NCI-H2081 (cell line): ENCODE measurements around the gene PFKM.

Experiments used
- DNase-seq, 2 experiments: peaks; one replicate each; lab custom pipeline; 2025; lab: John Stamatoyannopoulos, UW

Gene PFKM

GRCh38 chr12:48157018-48157888, 38.1 kb downstream of the PFKM start, which contains the start of gene ASB8:
Gene ASB8 (minus strand): TSS chr12:48157515. CDS start chr12:48153496, 4,019 bp downstream.
- peak; percentile 98 to 99 for DNase-seq

DNA sequence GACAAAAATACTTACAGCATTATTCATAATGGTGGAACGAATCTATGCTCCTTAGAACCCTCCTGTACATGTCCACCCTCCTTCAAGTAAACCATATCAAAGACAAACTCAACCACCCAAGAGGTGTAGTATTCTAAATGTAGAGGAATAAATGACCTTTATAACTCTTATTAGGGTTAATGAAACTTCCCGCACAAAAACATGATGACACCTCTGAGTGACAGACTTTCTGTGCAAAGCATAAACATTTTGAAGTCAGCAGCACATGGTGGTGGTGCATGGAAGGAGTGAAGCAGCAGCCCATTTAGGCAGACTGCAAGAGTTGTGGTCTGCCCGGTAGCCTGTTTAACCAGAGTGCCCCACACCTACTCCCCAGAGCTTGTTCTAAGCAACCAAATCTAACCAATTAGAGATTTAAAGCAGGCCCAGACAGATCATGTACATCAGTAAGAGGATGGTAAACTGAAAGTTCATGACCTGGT, 38.8 kb downstream of the PFKM start:
- no peak for DNase-seq

DNA sequence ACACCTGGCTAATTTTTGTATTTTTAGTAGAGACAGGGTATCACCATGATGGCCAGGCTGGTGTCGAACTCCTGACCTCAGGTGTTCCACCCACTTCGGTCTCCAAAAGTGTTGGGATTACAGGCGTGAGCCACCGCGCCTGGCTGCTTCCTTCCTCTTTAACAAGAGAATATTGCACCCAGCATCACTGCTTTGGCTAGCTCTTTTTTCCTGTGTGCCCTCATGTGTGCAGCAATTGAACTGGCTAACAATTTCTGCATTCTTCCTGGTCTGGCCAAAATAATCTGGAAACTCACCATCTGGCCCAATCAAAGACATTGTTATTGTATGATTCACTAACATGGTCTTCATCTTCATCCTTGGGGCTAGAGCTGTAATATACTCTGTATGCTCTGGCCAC, 40.9 kb downstream of the PFKM start:
- no peak for DNase-seq

DNA sequence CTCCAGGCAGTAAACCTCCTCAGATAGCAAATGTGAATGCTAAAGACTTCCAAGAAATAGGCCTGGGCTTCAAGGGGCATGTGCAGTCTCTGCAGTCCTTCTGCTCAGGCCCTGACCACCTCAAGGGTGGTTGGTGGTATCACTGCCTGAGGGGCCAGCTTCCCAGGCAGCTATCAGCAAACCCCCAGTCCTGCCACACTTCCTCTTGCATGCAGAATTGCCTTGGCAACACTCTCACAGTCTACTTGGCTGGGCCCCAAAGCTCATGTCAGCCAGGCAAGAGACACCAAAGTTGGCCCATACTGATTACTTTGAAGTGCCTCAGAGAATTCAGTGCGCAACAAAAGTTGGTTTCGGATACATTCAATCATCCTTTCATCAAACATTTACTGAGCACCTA, 41.6 kb downstream of the PFKM start:
- no peak for DNase-seq

DNA sequence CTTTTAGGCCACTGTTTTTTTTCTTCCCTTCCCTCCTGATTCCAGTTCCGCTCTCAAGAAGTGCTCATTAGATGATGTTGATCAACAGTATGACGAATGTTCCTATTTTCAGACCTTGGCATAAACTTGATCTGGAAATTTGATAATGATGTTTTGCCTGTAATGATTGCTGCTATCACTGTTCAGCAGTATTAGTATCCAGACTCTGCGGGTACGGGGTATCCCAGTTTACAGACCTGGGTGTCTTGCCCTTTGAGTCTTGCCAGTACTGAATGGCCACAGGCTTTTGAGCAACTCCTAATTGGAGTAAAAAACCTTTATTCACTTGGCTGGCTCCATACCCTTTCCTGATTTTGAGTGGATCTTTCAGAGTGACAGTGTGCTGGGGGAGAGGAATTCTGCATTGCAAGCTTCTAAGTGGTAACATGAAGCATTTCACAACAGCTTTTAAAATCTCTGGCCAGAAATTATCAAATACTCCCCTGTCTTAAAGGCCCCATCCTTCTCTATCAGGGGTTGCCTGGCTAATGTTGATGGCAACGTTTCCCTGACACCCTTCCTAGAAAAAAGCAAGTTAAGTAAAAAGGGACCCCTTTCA, 44.1 kb downstream of the PFKM start:
- no peak for DNase-seq

- no peak for DNase-seq
Observed at GRCh38 chr12:48164451-48164850, 45.3 kb downstream of the PFKM start.

GRCh38 chr12:48165089-48165981, 46.2 kb downstream of the PFKM start:
- peak; percentile 61 to 62 for DNase-seq

DNA sequence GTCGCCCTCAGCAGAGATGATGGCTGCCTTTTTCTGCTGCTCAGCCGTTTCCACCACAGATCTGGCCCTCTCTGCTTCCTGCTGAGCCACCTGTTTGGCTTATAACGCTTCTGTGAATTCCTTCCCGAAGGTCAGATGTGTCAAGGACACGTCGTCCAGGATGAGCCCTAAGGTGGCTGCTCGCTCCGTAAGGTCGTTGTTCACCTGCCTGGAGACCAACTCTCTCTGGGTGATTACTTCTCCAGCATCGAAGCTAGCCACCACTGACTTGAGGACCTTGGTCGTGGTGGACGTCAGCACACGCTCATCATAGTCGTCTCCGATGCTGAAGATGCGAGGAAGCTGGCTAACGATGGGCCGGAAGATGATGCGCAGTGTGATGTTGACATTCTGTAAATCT, 49.8 kb downstream of the PFKM start:
- no peak for DNase-seq

DNA sequence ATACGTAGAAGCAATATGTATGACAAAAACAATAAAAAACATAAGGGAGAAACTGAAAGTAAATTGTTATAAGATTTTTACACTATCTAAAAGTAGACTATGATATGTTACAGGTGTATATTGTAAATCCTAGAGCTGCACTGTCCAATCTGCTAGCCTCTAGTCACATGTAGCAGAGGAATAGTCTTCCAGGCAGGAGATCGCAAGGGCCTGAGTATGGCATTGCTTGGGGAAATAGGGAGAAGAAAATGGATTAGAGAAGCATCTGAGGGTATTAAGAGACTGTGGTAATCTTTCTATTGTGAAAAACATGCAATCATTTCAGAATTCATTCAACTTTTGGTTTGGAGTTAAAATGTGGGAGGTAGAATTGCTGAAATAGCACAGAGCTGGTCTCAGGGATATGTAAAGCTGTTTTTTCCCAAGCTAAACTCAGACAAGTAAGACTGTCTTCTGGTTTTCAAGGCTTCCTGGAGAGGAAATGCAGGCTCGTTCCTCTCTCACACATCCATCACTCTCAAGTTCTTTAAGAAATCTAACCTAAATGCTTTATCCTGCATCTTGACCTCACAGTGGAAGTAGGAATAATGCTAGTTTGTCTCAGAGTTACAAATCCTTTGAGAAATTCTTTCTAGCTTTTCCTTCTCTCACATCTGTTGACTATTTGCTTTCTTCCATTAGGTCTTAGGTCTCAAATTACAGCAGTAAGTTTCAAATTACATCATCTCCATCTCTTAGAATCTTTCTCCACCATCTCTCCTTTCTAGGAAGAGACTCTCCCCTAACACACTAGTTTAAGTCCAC, 56.7 kb downstream of the PFKM start:
- no peak for DNase-seq

- no peak for DNase-seq
Observed at GRCh38 chr12:48176417-48176751, 57.2 kb downstream of the PFKM start.

- DNase-seq = no peak
Observed at GRCh38 chr12:48177982-48178381, 58.8 kb downstream of the PFKM start.

DNA sequence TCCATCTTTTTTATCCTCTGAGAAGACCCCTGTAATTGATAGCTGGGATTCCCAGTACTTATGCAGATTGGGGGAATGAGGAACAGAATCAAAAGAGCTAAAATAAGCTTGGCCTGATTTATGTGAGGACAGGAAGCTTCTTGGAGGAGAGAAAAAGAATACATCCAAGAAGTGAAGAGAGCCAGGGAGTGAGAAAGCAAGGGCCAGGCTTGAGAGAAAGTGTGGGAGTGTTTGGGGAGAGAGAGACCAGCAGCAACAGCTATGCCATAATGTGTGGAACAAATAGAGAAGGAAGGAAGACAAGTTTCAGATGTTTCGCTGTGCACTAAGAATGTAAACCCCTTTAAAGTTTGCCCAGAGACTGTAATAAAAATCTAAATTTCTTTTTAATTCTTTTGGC, 60.3 kb downstream of the PFKM start:
- DNase-seq = no peak

DNA sequence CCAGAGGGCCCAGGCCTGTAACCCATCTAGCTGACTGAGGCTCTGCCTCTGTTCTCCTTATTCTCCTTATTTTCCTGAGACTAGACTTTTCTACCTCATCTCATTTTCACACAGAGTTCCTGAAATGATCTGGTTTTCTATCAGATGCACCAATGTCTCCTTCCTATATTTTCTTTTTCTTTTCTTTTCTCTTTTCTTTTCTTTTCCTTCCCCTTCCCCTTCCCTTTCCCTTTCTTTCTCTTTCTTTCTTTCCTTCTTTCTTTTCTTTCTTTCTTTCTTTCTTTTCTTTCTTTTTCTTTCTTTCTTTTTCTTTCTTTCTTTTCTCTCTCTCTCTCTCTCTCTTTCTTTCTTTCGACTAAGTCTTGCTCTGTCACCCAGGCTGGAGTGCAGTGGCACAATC, 61.3 kb downstream of the PFKM start:
- no peak for DNase-seq

DNA sequence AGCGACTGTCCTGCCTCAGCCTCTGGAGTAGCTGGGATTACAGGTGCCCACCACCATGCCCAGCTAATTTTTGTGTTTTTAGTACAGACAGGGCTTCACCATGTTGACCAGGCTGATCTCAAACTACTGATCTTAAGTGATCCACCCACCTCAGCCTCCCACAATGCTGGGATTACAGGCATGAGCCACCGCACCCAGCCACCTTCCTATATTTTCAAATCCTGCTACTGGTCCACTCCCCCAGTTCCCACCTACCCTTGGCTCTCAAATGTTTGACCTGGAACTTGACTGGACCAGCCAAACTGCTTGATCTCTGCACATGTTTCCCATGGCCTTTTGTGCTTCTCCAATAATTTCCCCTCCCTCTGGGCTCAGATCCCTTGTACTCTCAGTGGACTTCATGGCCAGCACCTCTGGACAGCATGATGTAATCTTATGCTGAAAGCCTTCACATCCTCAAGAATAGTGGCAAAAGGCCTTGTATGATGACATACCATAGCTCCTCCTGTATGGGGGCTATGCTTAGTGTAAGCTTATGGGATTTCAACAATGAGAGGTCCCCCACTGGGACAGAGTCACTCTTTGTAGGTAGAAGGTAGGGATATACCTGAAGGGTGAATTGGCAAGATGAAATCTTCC, 61.8 kb downstream of the PFKM start:
- no peak for DNase-seq

GRCh38 chr12:48182631-48183030, 63.5 kb downstream of the PFKM start:
- DNase-seq = no peak

DNA sequence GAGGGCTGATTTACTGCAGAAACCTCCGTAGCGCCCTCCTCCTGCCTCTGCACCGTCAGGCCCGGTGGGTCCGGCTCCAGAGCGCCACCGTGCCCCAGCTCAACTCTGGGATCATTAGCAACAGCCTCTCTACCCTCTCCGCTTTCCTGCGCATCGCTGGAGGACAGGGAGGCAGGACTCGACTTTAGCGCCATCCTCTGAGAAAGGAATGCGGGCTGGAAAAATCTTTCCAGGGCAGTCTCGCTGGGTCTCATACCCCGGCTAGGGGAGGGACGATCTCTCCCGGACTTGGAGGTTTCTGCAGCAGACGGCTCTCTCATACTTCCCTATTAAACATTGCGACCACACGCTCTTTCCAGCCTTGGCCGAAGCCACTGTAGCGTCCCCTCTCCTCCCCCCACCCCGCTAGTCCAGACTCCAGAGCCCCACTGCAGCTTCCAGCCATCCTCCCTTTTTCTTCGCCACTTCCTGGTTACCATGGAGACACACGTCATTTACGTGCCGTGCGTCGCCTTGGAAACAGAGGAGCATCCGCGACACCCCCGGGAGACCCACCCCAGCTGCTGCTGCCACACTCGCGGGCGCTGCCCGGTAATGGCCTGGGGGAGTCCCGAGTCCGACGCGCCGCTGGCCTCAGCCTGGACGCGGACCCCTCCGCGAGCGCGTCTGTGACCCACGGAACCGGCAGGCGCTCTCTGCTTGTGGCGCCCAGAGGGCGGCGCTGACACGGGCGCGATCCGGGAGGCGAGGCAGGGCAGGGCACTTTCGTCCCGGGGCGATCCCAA, 64.1 kb downstream of the PFKM start, which contains the start of gene CCDC184:
CCDC184 (plus strand) TSS at position 554 of the 785 bp plus-strand sequence. CDS start 479 bp downstream, outside the sequence.
- peak; percentile 64 to 78 for DNase-seq

GRCh38 chr12:48183876-48184548, 64.8 kb downstream of the PFKM start:
- peak in 1 of 2 experiments; percentile 11 for DNase-seq

- no peak for DNase-seq
Observed at GRCh38 chr12:48184549-48184922, 65.4 kb downstream of the PFKM start.

- DNase-seq = no peak
Observed at GRCh38 chr12:48185181-48185919, 66.2 kb downstream of the PFKM start.
